Mesenchymal stem cell (in vitro differentiated cells and primary cell): ENCODE data around the gene AHRR.

ENCODE experiments used
- DNase-seq: peaks from one replicate; pipeline ENCODE4 v3.0.0-alpha.2; 2013
- H2AFZ ChIP-seq: one replicate; pipeline ENCODE4 v1.6.1; 2013; ENCODE audit warnings: low read depth, mild to moderate bottlenecking, control low read depth, inconsistent platforms, low read length, moderate library complexity
- H2AK5ac ChIP-seq: 2 replicates; pipeline ENCODE4 v1.6.1; 2013; ENCODE audit warnings: low read length, moderate library complexity, mild to moderate bottlenecking, inconsistent platforms; ENCODE audit not compliant: severe bottlenecking
- H2BK120ac ChIP-seq: one replicate; pipeline ENCODE4 v1.6.1; 2013; ENCODE audit warnings: low read depth, mild to moderate bottlenecking, inconsistent platforms, low read length, moderate library complexity
- H2BK12ac ChIP-seq, 2 experiments: one replicate each; pipeline ENCODE4 v1.6.1; 2013; ENCODE audit warnings: inconsistent platforms in 2 of 2, low read length in 2 of 2, mild to moderate bottlenecking in 2 of 2, moderate library complexity in 2 of 2, control low read depth in 1 of 2
- H2BK15ac ChIP-seq: one replicate; pipeline ENCODE4 v1.6.1; 2013; ENCODE audit warnings: mild to moderate bottlenecking, low read depth, inconsistent platforms; ENCODE audit not compliant: poor library complexity, severe bottlenecking
- H2BK5ac ChIP-seq: 2 replicates; pipeline ENCODE4 v1.6.1; 2013; ENCODE audit warnings: low read depth, mild to moderate bottlenecking, low read length, control low read depth, inconsistent platforms; ENCODE audit not compliant: poor library complexity, severe bottlenecking
- H3K14ac ChIP-seq, 2 experiments: one replicate each; pipeline ENCODE4 v1.6.1; 2013; ENCODE audit warnings: inconsistent platforms in 2 of 2, low read length in 2 of 2, control low read depth in 1 of 2, mild to moderate bottlenecking in 1 of 2, moderate library complexity in 1 of 2
- H3K18ac ChIP-seq, 2 experiments: one replicate each; pipeline ENCODE4 v1.6.1; 2013; ENCODE audit warnings: inconsistent platforms in 2 of 2, low read length in 2 of 2, control low read depth in 1 of 2, low read depth in 1 of 2, mild to moderate bottlenecking in 1 of 2
- H3K23ac ChIP-seq, 2 experiments: one replicate each; pipeline ENCODE4 v1.6.1; 2013; ENCODE audit warnings: inconsistent platforms in 2 of 2, low read length in 2 of 2, mild to moderate bottlenecking in 2 of 2, moderate library complexity in 2 of 2, control low read depth in 1 of 2
- H3K27ac ChIP-seq: 2 replicates; pipeline ENCODE4 v1.5.1; 2013; ENCODE audit warnings: mild to moderate bottlenecking, moderate library complexity, low read length, control low read depth, inconsistent platforms; ENCODE audit not compliant: poor library complexity, severe bottlenecking
- H3K27me3 ChIP-seq, 2 experiments: 2 replicates each; pipeline versions ENCODE4 v1.6.1 to v1.7.0; 2013; ENCODE audit warnings: low read length in 2 of 2, mild to moderate bottlenecking in 2 of 2, moderate library complexity in 2 of 2, control low read depth in 1 of 2, inconsistent platforms in 1 of 2; ENCODE audit not compliant: control insufficient read depth in 1 of 2, insufficient read depth in 1 of 2
- H3K36me3 ChIP-seq, 2 experiments: 2 replicates each; pipeline versions ENCODE4 v1.6.1 to v1.7.0; 2013; ENCODE audit warnings: low read length in 2 of 2, control low read depth in 1 of 2, inconsistent platforms in 1 of 2, low read depth in 1 of 2, mild to moderate bottlenecking in 1 of 2; ENCODE audit not compliant: insufficient read depth in 2 of 2, control insufficient read depth in 1 of 2
- H3K4ac ChIP-seq, 2 experiments: one replicate each; pipeline ENCODE4 v1.6.1; 2013; ENCODE audit warnings: inconsistent platforms in 2 of 2, low read length in 2 of 2, mild to moderate bottlenecking in 2 of 2, moderate library complexity in 2 of 2, control low read depth in 1 of 2, low read depth in 1 of 2
- H3K4me1 ChIP-seq: 2 replicates; pipeline ENCODE4 v1.6.1; 2013; ENCODE audit warnings: low read depth, low read length, control low read depth; ENCODE audit not compliant: control insufficient read depth, insufficient read depth
- H3K4me2 ChIP-seq: 2 replicates; pipeline ENCODE4 v1.6.1; 2013; ENCODE audit warnings: low read length, mild to moderate bottlenecking, inconsistent platforms; ENCODE audit not compliant: poor library complexity, severe bottlenecking
- H3K4me3 ChIP-seq, 2 experiments: 2 replicates each; pipeline versions ENCODE4 v1.5.1 to v1.7.0; 2013; ENCODE audit warnings: low read length in 2 of 2, mild to moderate bottlenecking in 2 of 2, control low read depth in 1 of 2, low read depth in 1 of 2; ENCODE audit not compliant: insufficient read depth in 1 of 2
- H3K79me1 ChIP-seq: replicated peaks from 2 replicates; pipeline ENCODE4 v1.6.1; 2013; ENCODE audit warnings: mild to moderate bottlenecking, control low read depth, low read length, inconsistent platforms; ENCODE audit not compliant: poor library complexity, severe bottlenecking
- H3K9ac ChIP-seq: 2 replicates; pipeline ENCODE4 v1.7.0; 2013; ENCODE audit warnings: mild to moderate bottlenecking, low read length, moderate library complexity
- H3K9me3 ChIP-seq: 2 replicates; pipeline ENCODE4 v1.7.0; 2013; ENCODE audit warnings: mild to moderate bottlenecking, low read length; ENCODE audit not compliant: control insufficient read depth
- H4K8ac ChIP-seq: one replicate; pipeline ENCODE4 v1.6.1; 2013; ENCODE audit warnings: inconsistent platforms, mild to moderate bottlenecking, low read length, moderate library complexity
- H4K91ac ChIP-seq: one replicate; pipeline ENCODE4 v1.6.1; 2013; ENCODE audit warnings: mild to moderate bottlenecking, low read length, inconsistent platforms
- WGBS: methylation state at CpG from one replicate; pipeline ENCODE4 v1.1.7; 2013; ENCODE audit warnings: mixed read lengths; 5-methylcytosine and 5-hydroxymethylcytosine counted together

AHRR gene

DNA sequence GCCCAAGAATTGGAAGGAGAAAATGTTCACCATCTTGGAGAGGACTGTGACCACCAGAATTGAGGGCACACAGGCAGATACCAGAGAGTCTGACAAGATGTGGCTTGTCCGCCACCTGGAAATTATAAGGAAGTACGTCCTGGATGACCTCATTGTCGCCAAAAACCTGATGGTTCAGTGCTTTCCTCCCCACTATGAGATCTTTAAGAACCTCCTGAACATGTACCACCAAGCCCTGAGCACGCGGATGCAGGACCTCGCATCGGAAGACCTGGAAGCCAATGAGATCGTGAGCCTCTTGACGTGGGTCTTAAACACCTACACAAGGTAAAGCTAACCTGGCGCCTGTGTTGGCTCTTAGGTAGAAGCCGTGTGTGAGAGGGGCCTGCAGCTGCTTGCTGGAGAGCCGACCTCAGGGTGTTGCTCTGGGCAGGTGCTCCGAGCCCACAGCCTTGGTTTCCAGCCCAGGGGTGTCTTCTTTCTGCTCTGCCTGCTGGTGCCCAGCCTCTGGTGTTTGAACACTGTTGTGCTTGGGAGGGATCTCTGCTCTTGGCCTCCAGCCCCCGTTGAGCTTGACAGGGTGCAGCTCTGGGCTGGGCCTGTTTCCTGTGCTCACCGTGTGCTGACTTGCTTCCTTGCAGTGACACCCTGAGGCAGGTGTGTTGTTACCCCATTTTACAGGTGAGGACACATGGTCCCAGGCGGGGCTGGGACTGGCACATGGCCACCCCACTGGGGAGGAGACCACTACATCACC, 132.4 kb downstream of the AHRR start:
- H2BK5ac ChIP-seq, result no peak overlapping the region
- H3K4me2 ChIP-seq, result no peak overlapping the region
- H3K23ac ChIP-seq, result no peak overlapping the region
- H2AK5ac ChIP-seq, result no peak overlapping the region
- H2BK12ac ChIP-seq, result peak overlapping the region in 1 of 2 experiments; percentile 47
- H3K4ac ChIP-seq, result no peak overlapping the region
- no peak overlapping the region for H3K27ac ChIP-seq
- H3K18ac ChIP-seq, result peak overlapping the region in 1 of 2 experiments; percentile 48
- H2BK15ac ChIP-seq, result no peak overlapping the region
- no peak overlapping the region for H2AFZ ChIP-seq
- peaks cover 26% of the 10 kb centered on the region for H3K9me3 ChIP-seq
- H4K91ac ChIP-seq, result peak overlapping the region; percentile 25
- no peak overlapping the region for H3K9ac ChIP-seq
- peak overlapping the region in 1 of 2 experiments; percentile 28 for H3K4me3 ChIP-seq
- 97% methylated on average over 16 of the region's 16 CpGs for WGBS
- no peak for DNase-seq
- H3K14ac ChIP-seq, result peak overlapping the region in 1 of 2 experiments; percentile 4
- peaks cover 50% of the 10 kb centered on the region for H3K79me1 ChIP-seq
- H2BK120ac ChIP-seq, result no peak overlapping the region
- peaks cover 5% of the 10 kb centered on the region for H3K4me1 ChIP-seq
- peaks cover 46 to 93% of the 10 kb centered on the region in 2 experiments for H3K36me3 ChIP-seq
- no peaks in the 10 kb centered on the region for H3K27me3 ChIP-seq
- H4K8ac ChIP-seq, result no peak overlapping the region

DNA sequence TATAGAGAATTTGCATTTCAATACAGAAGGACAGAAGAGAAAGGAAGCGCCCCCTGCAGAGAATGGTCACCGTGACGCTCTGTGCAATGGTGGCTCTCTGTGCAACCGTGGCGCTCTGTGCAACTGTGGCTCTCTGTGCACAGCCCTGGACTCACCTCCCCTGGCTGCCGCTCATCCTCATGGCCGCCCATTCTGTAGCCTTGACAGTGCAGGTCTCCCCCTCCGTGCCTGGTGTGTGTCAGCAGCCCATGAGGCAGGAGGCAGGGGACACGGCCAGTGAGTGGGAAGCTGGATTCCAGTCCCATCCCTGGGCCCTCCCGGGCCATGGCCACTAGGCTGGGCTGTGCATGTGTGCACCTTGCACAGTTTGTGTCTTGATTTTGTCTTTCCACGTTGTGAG, 133.4 kb downstream of the AHRR start:
- no peak overlapping the region for H2AK5ac ChIP-seq
- no peak overlapping the region for H2BK12ac ChIP-seq
- no peak overlapping the region for H2BK15ac ChIP-seq
- H3K4me1 ChIP-seq, result peaks cover 5% of the 10 kb centered on the region
- DNase-seq, result no peak
- H4K91ac ChIP-seq, result no peak overlapping the region
- no peak overlapping the region for H2BK120ac ChIP-seq
- H3K9ac ChIP-seq, result no peak overlapping the region
- H3K18ac ChIP-seq, result no peak overlapping the region
- H3K36me3 ChIP-seq, result peaks cover 52 to 92% of the 10 kb centered on the region in 2 experiments
- no peaks in the 10 kb centered on the region for H3K27me3 ChIP-seq
- H3K14ac ChIP-seq, result no peak overlapping the region
- H2BK5ac ChIP-seq, result no peak overlapping the region
- H3K4me2 ChIP-seq, result no peak overlapping the region
- peak overlapping the region; percentile 30 for H4K8ac ChIP-seq
- H3K79me1 ChIP-seq, result peaks cover 51% of the 10 kb centered on the region
- peaks cover 26% of the 10 kb centered on the region for H3K9me3 ChIP-seq
- H3K4me3 ChIP-seq, result no peak overlapping the region
- no peak overlapping the region for H3K27ac ChIP-seq
- no peak overlapping the region for H3K4ac ChIP-seq
- whole genome bisulfite sequencing, result 94% methylated on average over 11 of the region's 11 CpGs
- no peak overlapping the region for H3K23ac ChIP-seq
- H2AFZ ChIP-seq, result no peak overlapping the region

GRCh38 chr5:455806-456205, 134.3 kb downstream of the AHRR start:
- no peak overlapping the region for H3K18ac ChIP-seq
- H3K23ac ChIP-seq, result no peak overlapping the region
- H3K4ac ChIP-seq, result no peak overlapping the region
- DNase-seq, result no peak
- H3K4me3 ChIP-seq, result no peak overlapping the region
- peaks cover 55% of the 10 kb centered on the region for H3K79me1 ChIP-seq
- H2BK15ac ChIP-seq, result no peak overlapping the region
- H2BK5ac ChIP-seq, result no peak overlapping the region
- peaks cover 26% of the 10 kb centered on the region for H3K9me3 ChIP-seq
- no peak overlapping the region for H3K9ac ChIP-seq
- H2AFZ ChIP-seq, result no peak overlapping the region
- H3K14ac ChIP-seq, result no peak overlapping the region
- H2AK5ac ChIP-seq, result no peak overlapping the region
- no peak overlapping the region for H4K91ac ChIP-seq
- no peak overlapping the region for H2BK12ac ChIP-seq
- H3K36me3 ChIP-seq, result peaks cover 58 to 93% of the 10 kb centered on the region in 2 experiments
- no peak overlapping the region for H2BK120ac ChIP-seq
- H3K27me3 ChIP-seq, result no peaks in the 10 kb centered on the region
- no peak overlapping the region for H3K4me2 ChIP-seq
- peaks cover 5% of the 10 kb centered on the region for H3K4me1 ChIP-seq
- H4K8ac ChIP-seq, result no peak overlapping the region
- 100% methylated on average over 10 of the region's 11 CpGs for WGBS
- H3K27ac ChIP-seq, result no peak overlapping the region

- no peak overlapping the region for H4K91ac ChIP-seq
- no peak overlapping the region for H3K9ac ChIP-seq
- no peak overlapping the region for H3K23ac ChIP-seq
- peaks cover 58 to 90% of the 10 kb centered on the region in 2 experiments for H3K36me3 ChIP-seq
- no peak overlapping the region for H2AK5ac ChIP-seq
- no peak overlapping the region for H2BK15ac ChIP-seq
- no peak overlapping the region for H3K27ac ChIP-seq
- H4K8ac ChIP-seq, result no peak overlapping the region
- no peak for DNase-seq
- H3K4me3 ChIP-seq, result no peak overlapping the region
- no peak overlapping the region for H2BK120ac ChIP-seq
- H3K18ac ChIP-seq, result no peak overlapping the region
- no peak overlapping the region for H2AFZ ChIP-seq
- 97% methylated on average over 26 of the region's 28 CpGs for WGBS
- H3K14ac ChIP-seq, result no peak overlapping the region
- no peaks in the 10 kb centered on the region for H3K27me3 ChIP-seq
- H3K79me1 ChIP-seq, result peaks cover 55% of the 10 kb centered on the region
- H3K9me3 ChIP-seq, result peaks cover 18% of the 10 kb centered on the region
- no peak overlapping the region for H2BK5ac ChIP-seq
- H2BK12ac ChIP-seq, result no peak overlapping the region
- H3K4me2 ChIP-seq, result no peak overlapping the region
- peaks cover 5% of the 10 kb centered on the region for H3K4me1 ChIP-seq
- H3K4ac ChIP-seq, result no peak overlapping the region
Observed at GRCh38 chr5:456351-457194, 135.1 kb downstream of the AHRR start.
